A549 (cell line): Measurements from ENCODE around the gene NKAIN2. TPM values are rescaled to one million over a fixed set of nuclear protein-coding genes. Genes with fewer than 3 reads are reported as not detected.

ENCODE experiments used
- ATAC-seq, 2 experiments: fragments of 200-7000 bp in 1 of 2; fragments of >200 bp in 1 of 2; cut with Nextera tagmentation in 1 of 2; cut with Tn5 transposase in 1 of 2; 3 replicates each; pipeline versions ENCODE4 v1.8.0 to v1.9.1; 2018 to 2020; ENCODE audit warnings: mild to moderate bottlenecking in 1 of 2, moderate library complexity in 1 of 2
- CTCF ChIA-PET: fragments of 300-600 bp; sonication (Branson Sonifier 250); formaldehyde crosslinking; extraction: SDS; loops from one replicate; lab custom pipeline; 2021; ENCODE audit warnings: antibody characterized with exemption, inconsistent platforms; lab: Yijun Ruan, JAX
- POLR2A ChIA-PET: fragments of 350-600 bp; formaldehyde crosslinking; extraction: SDS; loops from one replicate; lab custom pipeline; 2021; ENCODE audit warnings: antibody characterized with exemption, inconsistent platforms; lab: Yijun Ruan, JAX
- DNase-seq, 2 experiments: peaks; one replicate each; pipeline versions ENCODE4 v3.0.0 to v3.0.0-alpha.2; 2011 to 2016; ENCODE audit warnings: low read depth in 1 of 2, low spot score in 1 of 2
- FAIRE-seq: peaks from 2 replicates; lab custom pipeline; 2011; peaks lifted over from hg19 to GRCh38; lab: Jason Lieb, UNC
- H3K27ac ChIP-seq, 2 experiments: fragments of >200 bp; sonication (Bioruptor Twin); formaldehyde crosslinking; 3 replicates each; pipeline ENCODE4 v1.5.1; 2016 to 2017
- H3K4me1 ChIP-seq: fragments of >200 bp; sonication (Bioruptor Twin); formaldehyde crosslinking; 3 replicates; pipeline ENCODE4 v1.6.1; 2016
- H3K4me2 ChIP-seq: fragments of >200 bp; sonication (Bioruptor Twin); formaldehyde crosslinking; 3 replicates; pipeline ENCODE4 v1.6.1; 2016
- H3K4me3 ChIP-seq: fragments of >200 bp; sonication (Bioruptor Twin); formaldehyde crosslinking; 3 replicates; pipeline ENCODE4 v1.5.1; 2016
- H3K9me3 ChIP-seq: fragments of >200 bp; sonication (Bioruptor Twin); formaldehyde crosslinking; 3 replicates; pipeline ENCODE4 v1.6.1; 2016
- BCL3 ChIP-seq: fragments of >200 bp; sonication (Bioruptor Twin); formaldehyde crosslinking; IDR thresholded peaks from 3 replicates; pipeline ENCODE4 v1.6.1; 2016
- BHLHE40 ChIP-seq: IDR thresholded peaks from 2 replicates; pipeline ENCODE4 v1.6.1; 2012; ENCODE audit warnings: low read depth, low read length, inconsistent platforms
- CBX2 ChIP-seq: fragments of 200-600 bp; sonication (generic); IDR thresholded peaks from 2 replicates; pipeline ENCODE4 v1.6.1; 2016; ENCODE audit warnings: low read depth, mild to moderate bottlenecking, borderline replicate concordance
- CHD4 ChIP-seq: fragments of 200-600 bp; sonication (generic); IDR thresholded peaks from 2 replicates; pipeline ENCODE4 v1.6.1; 2016; ENCODE audit warnings: antibody characterized with exemption, mild to moderate bottlenecking, borderline replicate concordance
- ESRRA ChIP-seq: fragments of 150-350 bp; IDR thresholded peaks from 2 replicates; pipeline ENCODE4 v1.6.1; 2014; ENCODE audit warnings: mild to moderate bottlenecking, low read length, borderline replicate concordance
- FOSB ChIP-seq: fragments of 250-450 bp; sonication (Bioruptor Pico); IDR thresholded peaks from 2 replicates; pipeline ENCODE4 v1.5.0; 2020; ENCODE audit warnings: mild to moderate bottlenecking, moderate library complexity
- HDAC2 ChIP-seq: fragments of 200-600 bp; sonication (generic); IDR thresholded peaks from 2 replicates; pipeline ENCODE4 v1.6.1; 2016
- HMGXB4 ChIP-seq: fragments of 250-450 bp; sonication (Bioruptor Pico); IDR thresholded peaks from 2 replicates; pipeline ENCODE4 v1.5.0; 2021; ENCODE audit warnings: mild to moderate bottlenecking, moderate library complexity, borderline replicate concordance
- HOXB5 ChIP-seq: fragments of 250-450 bp; sonication (Bioruptor Pico); IDR thresholded peaks from 2 replicates; pipeline ENCODE4 v1.5.0; 2020; ENCODE audit warnings: mild to moderate bottlenecking, moderate library complexity
- JUN ChIP-seq, 2 experiments: fragments of >200 bp; sonication (Bioruptor Twin); formaldehyde crosslinking; IDR thresholded peaks; 2 replicates in 1 of 2; 3 replicates in 1 of 2; pipeline ENCODE4 v1.6.1; 2016 to 2017
- JUNB ChIP-seq: fragments of >200 bp; sonication (Bioruptor Twin); formaldehyde crosslinking; IDR thresholded peaks from 2 replicates; pipeline ENCODE4 v1.6.1; 2016
- KDM1A ChIP-seq: fragments of 200-600 bp; sonication (generic); IDR thresholded peaks from 2 replicates; pipeline ENCODE4 v1.6.1; 2016; ENCODE audit warnings: low read depth, mild to moderate bottlenecking
- MAFK ChIP-seq: fragments of 450-650 bp; IDR thresholded peaks from 2 replicates; pipeline ENCODE4 v1.6.1; 2014; ENCODE audit not compliant: partially characterized antibody
- MAZ ChIP-seq: fragments of 150-350 bp; IDR thresholded peaks from 2 replicates; pipeline ENCODE4 v1.6.1; 2014; ENCODE audit warnings: antibody characterized with exemption, low read depth, low read length, borderline replicate concordance
- NFE2L2 ChIP-seq: fragments of 150-350 bp; conservative IDR thresholded peaks from 2 replicates; pipeline ENCODE4 v1.6.1; 2014; ENCODE audit warnings: low read length
- NPAS2 ChIP-seq: fragments of 250-450 bp; sonication (Bioruptor Pico); IDR thresholded peaks from 2 replicates; pipeline ENCODE4 v1.8.0; 2022; ENCODE audit warnings: mild to moderate bottlenecking, moderate library complexity, borderline replicate concordance
- POLR2A ChIP-seq: IDR thresholded peaks from 2 replicates; pipeline ENCODE4 v1.6.1; 2012; ENCODE audit warnings: mild to moderate bottlenecking, low read length
- POLR2AphosphoS2 ChIP-seq: conservative IDR thresholded peaks from 2 replicates; pipeline ENCODE4 v1.6.1; 2012; ENCODE audit warnings: low read length, improper control_type of control experiment, inconsistent platforms
- RARB ChIP-seq: fragments of 250-450 bp; sonication (Bioruptor Pico); IDR thresholded peaks from 2 replicates; pipeline ENCODE4 v1.8.0; 2021; ENCODE audit warnings: mild to moderate bottlenecking, moderate library complexity
- RCOR1 ChIP-seq: fragments of 150-350 bp; IDR thresholded peaks from 2 replicates; pipeline ENCODE4 v1.6.1; 2014; ENCODE audit warnings: antibody characterized with exemption, low read length, low read depth
- RNF2 ChIP-seq: fragments of 200-600 bp; sonication (generic); IDR thresholded peaks from 2 replicates; pipeline ENCODE4 v1.6.1; 2016; ENCODE audit warnings: low read depth, mild to moderate bottlenecking, antibody characterized with exemption, moderate library complexity, borderline replicate concordance
- TFCP2L1 ChIP-seq: fragments of 250-450 bp; sonication (Bioruptor Pico); IDR thresholded peaks from 2 replicates; pipeline ENCODE4 v1.5.0; 2021; ENCODE audit warnings: mild to moderate bottlenecking
- TP53 ChIP-seq: fragments of 250-450 bp; sonication (Bioruptor Pico); IDR thresholded peaks from 2 replicates; pipeline ENCODE4 v1.5.0; 2021; ENCODE audit warnings: mild to moderate bottlenecking, moderate library complexity
- ZFP36 ChIP-seq: fragments of 450-650 bp; IDR thresholded peaks from 2 replicates; pipeline ENCODE4 v1.6.1; 2014; ENCODE audit warnings: borderline replicate concordance; ENCODE audit not compliant: partially characterized antibody
- ZSCAN20 ChIP-seq: fragments of 250-450 bp; sonication (Bioruptor Pico); IDR thresholded peaks from 2 replicates; pipeline ENCODE4 v1.8.0; 2022; ENCODE audit warnings: mild to moderate bottlenecking, moderate library complexity
- WGBS: methylation state at CpG from one replicate; pipeline ENCODE4 v1.1.6; 2017; ENCODE audit errors: missing lambda C conversion rate; 5-methylcytosine and 5-hydroxymethylcytosine counted together
- polyA plus RNA-seq, 4 experiments: library from polyadenylated mRNA; depleted of rRNA in 3 of 4; stranded (reverse); fragments of >200 nt; fragmentation: RNase III in 1 of 4; extraction: RNeasy Plus Mini Kit Qiagen cat#74134 plus additional on column Dnase treatment in 1 of 4; gene quantifications; 2 replicates in 3 of 4; 3 replicates in 1 of 4; pipeline ENCODE4 v1.2.3, GENCODE V29; 2011 to 2017
- TF ChIP-seq, protein P1 (sequence below): IDR thresholded peaks from 2 replicates; pipeline ENCODE4 v1.6.1; 2012
- TF ChIP-seq, protein P2 (sequence below): IDR thresholded peaks from 2 replicates; pipeline ENCODE4 v1.6.1; 2012; ENCODE audit warnings: low read depth, borderline replicate concordance
- TF ChIP-seq, protein P3 (sequence below): IDR thresholded peaks from 2 replicates; pipeline ENCODE4 v1.6.1; 2012
- TF ChIP-seq, protein P4 (sequence below): fragments of >200 bp; sonication (Bioruptor Twin); formaldehyde crosslinking; IDR thresholded peaks from 3 replicates; pipeline ENCODE4 v1.5.1; 2016

NKAIN2 gene
- polyA plus RNA-seq, 2 of the 4 experiments (the other 2 are of a cell fraction): not detected

- DNase-seq (no peak), FAIRE-seq (no peak), ATAC-seq (no peak)
- no peak overlapping the region for H3K4me2 ChIP-seq
- TF ChIP-seq KDM1A (no peak), HOXB5 (CRISPR knock-in tag) (no peak), POLR2AphosphoS2 (no peak), HMGXB4 (no peak), MAFK (no peak), RARB (CRISPR knock-in tag) (no peak), JUN (IDR thresholded peaks at IDR 0.05) (no peak), ZSCAN20 (CRISPR knock-in tag) (no peak), TFCP2L1 (CRISPR knock-in tag) (no peak), POLR2A (no peak), ZFP36 (no peak), BCL3 (no peak), FOSB (CRISPR knock-in tag) (no peak), MAZ (no peak)
- TF ChIP-seq, protein P1, sequence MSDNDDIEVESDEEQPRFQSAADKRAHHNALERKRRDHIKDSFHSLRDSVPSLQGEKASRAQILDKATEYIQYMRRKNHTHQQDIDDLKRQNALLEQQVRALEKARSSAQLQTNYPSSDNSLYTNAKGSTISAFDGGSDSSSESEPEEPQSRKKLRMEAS: no peak
- TF ChIP-seq, protein P2, sequence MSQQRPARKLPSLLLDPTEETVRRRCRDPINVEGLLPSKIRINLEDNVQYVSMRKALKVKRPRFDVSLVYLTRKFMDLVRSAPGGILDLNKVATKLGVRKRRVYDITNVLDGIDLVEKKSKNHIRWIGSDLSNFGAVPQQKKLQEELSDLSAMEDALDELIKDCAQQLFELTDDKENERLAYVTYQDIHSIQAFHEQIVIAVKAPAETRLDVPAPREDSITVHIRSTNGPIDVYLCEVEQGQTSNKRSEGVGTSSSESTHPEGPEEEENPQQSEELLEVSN: no peak
- TF ChIP-seq, protein P3, sequence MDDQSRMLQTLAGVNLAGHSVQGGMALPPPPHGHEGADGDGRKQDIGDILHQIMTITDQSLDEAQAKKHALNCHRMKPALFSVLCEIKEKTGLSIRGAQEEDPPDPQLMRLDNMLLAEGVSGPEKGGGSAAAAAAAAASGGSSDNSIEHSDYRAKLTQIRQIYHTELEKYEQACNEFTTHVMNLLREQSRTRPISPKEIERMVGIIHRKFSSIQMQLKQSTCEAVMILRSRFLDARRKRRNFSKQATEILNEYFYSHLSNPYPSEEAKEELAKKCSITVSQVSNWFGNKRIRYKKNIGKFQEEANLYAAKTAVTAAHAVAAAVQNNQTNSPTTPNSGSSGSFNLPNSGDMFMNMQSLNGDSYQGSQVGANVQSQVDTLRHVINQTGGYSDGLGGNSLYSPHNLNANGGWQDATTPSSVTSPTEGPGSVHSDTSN: no peak
- ChIA-PET CTCF (no interaction called here), POLR2A (no interaction called here)
- H3K9me3 ChIP-seq: no peaks in the 10 kb centered on the region
- no peak overlapping the region for H3K4me3 ChIP-seq
- no peak overlapping the region for H3K27ac ChIP-seq
- 0% methylated on average over 2 of the region's 2 CpGs for WGBS
- H3K4me1 ChIP-seq: no peaks in the 10 kb centered on the region
Measured at GRCh38 chr6:124022641-124023040, 219.0 kb downstream of the NKAIN2 start.

- TF ChIP-seq ZSCAN20 (CRISPR knock-in tag): no peak
- no peak for TF ChIP-seq NPAS2 (CRISPR knock-in tag)
- TF ChIP-seq BHLHE40: no peak
- TF ChIP-seq POLR2A: no peak
- TF ChIP-seq JUNB: no peak
- TF ChIP-seq RNF2: no peak
- no peak for TF ChIP-seq CBX2
- TF ChIP-seq TP53 (CRISPR knock-in tag): no peak
- TF ChIP-seq RARB (CRISPR knock-in tag): no peak
- no peak for TF ChIP-seq RCOR1
- TF ChIP-seq HOXB5 (CRISPR knock-in tag): no peak
- no peak for TF ChIP-seq POLR2AphosphoS2
- TF ChIP-seq NFE2L2: no peak
- TF ChIP-seq HDAC2: no peak
- TF ChIP-seq, protein P4, sequence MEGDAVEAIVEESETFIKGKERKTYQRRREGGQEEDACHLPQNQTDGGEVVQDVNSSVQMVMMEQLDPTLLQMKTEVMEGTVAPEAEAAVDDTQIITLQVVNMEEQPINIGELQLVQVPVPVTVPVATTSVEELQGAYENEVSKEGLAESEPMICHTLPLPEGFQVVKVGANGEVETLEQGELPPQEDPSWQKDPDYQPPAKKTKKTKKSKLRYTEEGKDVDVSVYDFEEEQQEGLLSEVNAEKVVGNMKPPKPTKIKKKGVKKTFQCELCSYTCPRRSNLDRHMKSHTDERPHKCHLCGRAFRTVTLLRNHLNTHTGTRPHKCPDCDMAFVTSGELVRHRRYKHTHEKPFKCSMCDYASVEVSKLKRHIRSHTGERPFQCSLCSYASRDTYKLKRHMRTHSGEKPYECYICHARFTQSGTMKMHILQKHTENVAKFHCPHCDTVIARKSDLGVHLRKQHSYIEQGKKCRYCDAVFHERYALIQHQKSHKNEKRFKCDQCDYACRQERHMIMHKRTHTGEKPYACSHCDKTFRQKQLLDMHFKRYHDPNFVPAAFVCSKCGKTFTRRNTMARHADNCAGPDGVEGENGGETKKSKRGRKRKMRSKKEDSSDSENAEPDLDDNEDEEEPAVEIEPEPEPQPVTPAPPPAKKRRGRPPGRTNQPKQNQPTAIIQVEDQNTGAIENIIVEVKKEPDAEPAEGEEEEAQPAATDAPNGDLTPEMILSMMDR: no peak
- no peak for TF ChIP-seq ESRRA
- no peak for TF ChIP-seq CHD4
- no peak for TF ChIP-seq KDM1A
- no peak overlapping the region for H3K4me2 ChIP-seq
- CTCF ChIA-PET: no interaction called here
- no peak for ATAC-seq
- POLR2A ChIA-PET: no interaction called here
- no peak for FAIRE-seq
- DNase-seq: no peak
- WGBS: 10% methylated on average over 2 of the region's 2 CpGs
- no peak overlapping the region for H3K4me3 ChIP-seq
- no peaks in the 10 kb centered on the region for H3K9me3 ChIP-seq
- H3K4me1 ChIP-seq: no peaks in the 10 kb centered on the region
- H3K27ac ChIP-seq: no peak overlapping the region
Measured at GRCh38 chr6:124026694-124027093, 223.0 kb downstream of the NKAIN2 start.
